ENCODE measurements around the gene MYBPC1. TPM values are rescaled to one million over a fixed set of nuclear protein-coding genes. Genes with fewer than 3 reads are reported as not detected.

MYBPC1 gene
- total RNA-seq, 1 experiment from 2014 or later, result 0.49 TPM

GRCh38 chr12:101697930-101698799, 103.4 kb downstream of the MYBPC1 start:
- Histone ChIP-seq H3K27ac (ENCODE audit: low read depth, low read length, poor library complexity, severe bottlenecking) (peak overlapping the region; percentile 65), H3K4me3 (ENCODE audit: low read depth, low read length, poor library complexity, severe bottlenecking) (peak overlapping the region; percentile 89), H3K36me3 (ENCODE audit: insufficient read depth, low read length, poor library complexity, severe bottlenecking) (no peaks in the 10 kb centered on the region), H3K4me1 (ENCODE audit: insufficient read depth, low read length, poor library complexity, severe bottlenecking) (no peaks in the 10 kb centered on the region), H3K27me3 (replicated peaks; ENCODE audit: insufficient read depth, low read depth, low read length, poor library complexity) (no peaks in the 10 kb centered on the region), H3K9me3 (ENCODE audit: low read depth, low read length, poor library complexity, severe bottlenecking) (no peaks in the 10 kb centered on the region)
- intact Hi-C loops (cut with micrococcal nuclease; ENCODE audit: unreplicated experiment), result loop anchor here (2.0 kb wide), 1 partner anchor 61 kb away; no protein-coding TSS in a partner anchor
- ChIA-PET CTCF (no interaction called here), POLR2A (ENCODE audit: low non-redundant PET) (no interaction called here)
- TF ChIP-seq EZH2 (IDR thresholded peaks at IDR 0.05; ENCODE audit: borderline replicate concordance, low read depth, low read length, poor library complexity, severe bottlenecking), result no peak
- TF ChIP-seq, protein P1, sequence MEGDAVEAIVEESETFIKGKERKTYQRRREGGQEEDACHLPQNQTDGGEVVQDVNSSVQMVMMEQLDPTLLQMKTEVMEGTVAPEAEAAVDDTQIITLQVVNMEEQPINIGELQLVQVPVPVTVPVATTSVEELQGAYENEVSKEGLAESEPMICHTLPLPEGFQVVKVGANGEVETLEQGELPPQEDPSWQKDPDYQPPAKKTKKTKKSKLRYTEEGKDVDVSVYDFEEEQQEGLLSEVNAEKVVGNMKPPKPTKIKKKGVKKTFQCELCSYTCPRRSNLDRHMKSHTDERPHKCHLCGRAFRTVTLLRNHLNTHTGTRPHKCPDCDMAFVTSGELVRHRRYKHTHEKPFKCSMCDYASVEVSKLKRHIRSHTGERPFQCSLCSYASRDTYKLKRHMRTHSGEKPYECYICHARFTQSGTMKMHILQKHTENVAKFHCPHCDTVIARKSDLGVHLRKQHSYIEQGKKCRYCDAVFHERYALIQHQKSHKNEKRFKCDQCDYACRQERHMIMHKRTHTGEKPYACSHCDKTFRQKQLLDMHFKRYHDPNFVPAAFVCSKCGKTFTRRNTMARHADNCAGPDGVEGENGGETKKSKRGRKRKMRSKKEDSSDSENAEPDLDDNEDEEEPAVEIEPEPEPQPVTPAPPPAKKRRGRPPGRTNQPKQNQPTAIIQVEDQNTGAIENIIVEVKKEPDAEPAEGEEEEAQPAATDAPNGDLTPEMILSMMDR (conservative IDR thresholded peaks at IDR 0.05; ENCODE audit: low read depth, low read length), result no peak
- no peak for DNase-seq (ENCODE audit: low spot score)
- no TSS peak for BruUV-seq (replicated peaks)

- ChIA-PET CTCF (no interaction called here), POLR2A (ENCODE audit: low non-redundant PET) (no interaction called here)
- TF ChIP-seq EZH2 (IDR thresholded peaks at IDR 0.05; ENCODE audit: borderline replicate concordance, low read depth, low read length, poor library complexity, severe bottlenecking), result no peak
- TF ChIP-seq, protein P1 (conservative IDR thresholded peaks at IDR 0.05; ENCODE audit: low read depth, low read length), result peak; percentile 37
- Histone ChIP-seq H3K36me3 (ENCODE audit: insufficient read depth, low read length, poor library complexity, severe bottlenecking) (no peaks in the 10 kb centered on the region), H3K27me3 (replicated peaks; ENCODE audit: insufficient read depth, low read depth, low read length, poor library complexity) (no peaks in the 10 kb centered on the region), H3K4me1 (ENCODE audit: insufficient read depth, low read length, poor library complexity, severe bottlenecking) (no peaks in the 10 kb centered on the region), H3K9me3 (ENCODE audit: low read depth, low read length, poor library complexity, severe bottlenecking) (no peaks in the 10 kb centered on the region), H3K27ac (ENCODE audit: low read depth, low read length, poor library complexity, severe bottlenecking) (no peak overlapping the region), H3K4me3 (ENCODE audit: low read depth, low read length, poor library complexity, severe bottlenecking) (peak overlapping the region; percentile 89)
- intact Hi-C loops (cut with micrococcal nuclease; ENCODE audit: unreplicated experiment), result no loop called here
- peak; percentile 15 for DNase-seq (ENCODE audit: low spot score)
- TSS peak; percentile 29 for BruUV-seq (replicated peaks)
These were observed 104.1 kb downstream of the MYBPC1 start for GRCh38 chr12:101698800-101699347.

DNA sequence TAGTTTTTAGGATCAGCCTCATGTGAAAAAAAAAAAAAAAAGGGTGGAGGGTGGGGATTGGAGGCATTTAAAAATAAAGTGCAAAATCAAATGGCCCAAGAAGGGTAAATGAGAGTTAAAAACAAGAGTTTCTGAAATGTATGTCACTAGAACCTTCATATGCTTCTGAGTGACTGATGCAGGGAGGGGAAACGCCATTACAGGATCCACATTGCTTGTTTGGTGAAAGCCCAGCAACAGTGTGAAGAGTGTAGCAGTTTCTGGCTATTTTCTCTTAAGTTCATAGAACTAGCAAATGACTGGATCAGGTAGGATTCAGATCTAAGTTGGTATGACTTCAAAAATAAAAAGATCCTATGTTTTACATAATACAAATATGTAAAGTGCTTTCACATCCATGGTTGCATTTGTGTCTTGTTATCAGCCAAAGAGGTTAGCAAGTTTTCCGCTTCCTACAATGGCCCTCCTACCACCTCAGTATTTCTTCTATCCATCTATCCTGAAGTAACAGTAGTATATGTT, 105.6 kb downstream of the MYBPC1 start:
- TF ChIP-seq, protein P1 (conservative IDR thresholded peaks at IDR 0.05; ENCODE audit: low read depth, low read length), result no peak
- TF ChIP-seq EZH2 (IDR thresholded peaks at IDR 0.05; ENCODE audit: borderline replicate concordance, low read depth, low read length, poor library complexity, severe bottlenecking), result no peak
- intact Hi-C loops (cut with micrococcal nuclease; ENCODE audit: unreplicated experiment), result no loop called here
- H3K9me3 ChIP-seq (ENCODE audit: low read depth, low read length, poor library complexity, severe bottlenecking), result no peaks in the 10 kb centered on the region
- no peak for DNase-seq (ENCODE audit: low spot score)
- H3K36me3 ChIP-seq (ENCODE audit: insufficient read depth, low read length, poor library complexity, severe bottlenecking), result no peaks in the 10 kb centered on the region
- BruUV-seq (replicated peaks), result no TSS peak
- POLR2A ChIA-PET (ENCODE audit: low non-redundant PET), result no interaction called here
- no peaks in the 10 kb centered on the region for H3K4me1 ChIP-seq (ENCODE audit: insufficient read depth, low read length, poor library complexity, severe bottlenecking)
- no peak overlapping the region for H3K27ac ChIP-seq (ENCODE audit: low read depth, low read length, poor library complexity, severe bottlenecking)
- CTCF ChIA-PET, result no interaction called here
- H3K4me3 ChIP-seq (ENCODE audit: low read depth, low read length, poor library complexity, severe bottlenecking), result no peak overlapping the region
- no peaks in the 10 kb centered on the region for H3K27me3 ChIP-seq (replicated peaks; ENCODE audit: insufficient read depth, low read depth, low read length, poor library complexity)
